ENCODE results near the gene VAPA.

- no peak for TF ChIP-seq CTCF (IDR thresholded peaks at IDR 0.05; ENCODE audit: low read length)
- no peak for TF ChIP-seq EZH2 (IDR thresholded peaks at IDR 0.05; ENCODE audit: borderline replicate concordance, low read length)
These were observed 37.5 kb upstream of the VAPA start for GRCh38 chr18:9876212-9876866.

Measured in OCI-LY1 (cell line).